NT2/D1 (cell line): ENCODE results near the gene SH3D21.

Experiments used
- SUZ12 ChIP-seq: IDR thresholded peaks from 2 replicates; pipeline ENCODE4 v1.6.1; 2011; ENCODE audit not compliant: insufficient read length, insufficient read depth; ENCODE audit errors: extremely low read depth
- YY1 ChIP-seq: IDR thresholded peaks from 2 replicates; pipeline ENCODE4 v1.6.1; 2011; ENCODE audit not compliant: insufficient read length, insufficient read depth
- ZNF274 ChIP-seq: IDR thresholded peaks from 2 replicates; pipeline ENCODE4 v1.6.1; 2011; ENCODE audit warnings: mild to moderate bottlenecking, low read depth, low read length

GRCh38 chr1:36257375-36257767 lies 48.8 kb upstream of the SH3D21 start:
- TF ChIP-seq SUZ12 = no peak
- no peak for TF ChIP-seq YY1
- no peak for TF ChIP-seq ZNF274
